Fibroblast of lung (primary cell): Measurements from ENCODE around the gene HCN1.

Source experiments
- EZH2 ChIP-seq: IDR thresholded peaks from 2 replicates; pipeline ENCODE4 v1.5.1; 2012; ENCODE audit warnings: low read length, control low read depth, mild to moderate bottlenecking; ENCODE audit errors: missing control alignments
- TF ChIP-seq, protein P1 (sequence below), 2 donors: IDR thresholded peaks in 1 of 2; conservative IDR thresholded peaks in 1 of 2; 1 replicate in 1 of 2; 2 replicates in 1 of 2; pipeline ENCODE4 v1.5.1; 2011 to 2012; ENCODE audit warnings: low read length in 2 of 2, control low read depth in 1 of 2, inconsistent platforms in 1 of 2, low read depth in 1 of 2, mild to moderate bottlenecking in 1 of 2

DNA sequence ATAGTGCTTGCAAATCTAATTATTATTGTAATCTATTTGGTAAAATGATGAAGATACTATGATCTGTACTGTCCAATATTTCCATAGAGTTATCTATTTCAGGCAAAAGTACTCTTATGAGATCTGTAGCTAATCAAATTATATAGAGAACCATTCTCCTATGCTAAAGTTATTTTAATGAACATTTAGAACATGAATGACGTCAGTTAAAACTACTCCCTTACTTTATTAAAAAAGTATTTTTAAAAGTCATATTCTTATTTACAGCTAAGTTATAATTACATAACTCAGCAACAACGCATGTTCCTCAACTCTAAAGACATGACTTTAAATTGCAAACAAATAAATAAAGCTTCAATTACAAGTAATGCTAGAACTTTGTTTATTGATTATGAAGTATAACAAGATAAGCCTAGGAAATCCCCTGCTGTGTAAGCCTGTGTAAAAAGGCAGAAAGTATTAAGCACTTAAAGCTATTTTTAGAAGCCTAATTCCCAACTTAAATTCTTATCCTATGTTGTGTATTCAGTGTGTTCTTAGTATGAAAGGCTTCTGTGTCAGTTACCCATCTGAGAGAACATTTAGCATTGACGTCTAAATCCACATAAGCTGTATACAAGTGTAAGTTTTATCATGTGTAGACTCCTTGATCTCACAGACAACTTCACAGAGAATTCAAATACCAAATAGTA is 285.7 kb downstream of the HCN1 start:
- TF ChIP-seq, protein P1, sequence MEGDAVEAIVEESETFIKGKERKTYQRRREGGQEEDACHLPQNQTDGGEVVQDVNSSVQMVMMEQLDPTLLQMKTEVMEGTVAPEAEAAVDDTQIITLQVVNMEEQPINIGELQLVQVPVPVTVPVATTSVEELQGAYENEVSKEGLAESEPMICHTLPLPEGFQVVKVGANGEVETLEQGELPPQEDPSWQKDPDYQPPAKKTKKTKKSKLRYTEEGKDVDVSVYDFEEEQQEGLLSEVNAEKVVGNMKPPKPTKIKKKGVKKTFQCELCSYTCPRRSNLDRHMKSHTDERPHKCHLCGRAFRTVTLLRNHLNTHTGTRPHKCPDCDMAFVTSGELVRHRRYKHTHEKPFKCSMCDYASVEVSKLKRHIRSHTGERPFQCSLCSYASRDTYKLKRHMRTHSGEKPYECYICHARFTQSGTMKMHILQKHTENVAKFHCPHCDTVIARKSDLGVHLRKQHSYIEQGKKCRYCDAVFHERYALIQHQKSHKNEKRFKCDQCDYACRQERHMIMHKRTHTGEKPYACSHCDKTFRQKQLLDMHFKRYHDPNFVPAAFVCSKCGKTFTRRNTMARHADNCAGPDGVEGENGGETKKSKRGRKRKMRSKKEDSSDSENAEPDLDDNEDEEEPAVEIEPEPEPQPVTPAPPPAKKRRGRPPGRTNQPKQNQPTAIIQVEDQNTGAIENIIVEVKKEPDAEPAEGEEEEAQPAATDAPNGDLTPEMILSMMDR (conservative IDR thresholded peaks at IDR 0.05 in 1 of 2, IDR thresholded peaks at IDR 0.05 in 1 of 2; ENCODE audit: low read depth in 1 of 2, low read length in 2 of 2), result no peak
- no peak for TF ChIP-seq EZH2
